IMR-90 (cell line): ENCODE measurements around the gene VPS26B.

Source experiments
- BHLHE40 ChIP-seq: fragments of 150-350 bp; IDR thresholded peaks from 2 replicates; pipeline ENCODE4 v1.6.1; 2016; ENCODE audit warnings: mild to moderate bottlenecking, low read depth, low read length
- CEBPB ChIP-seq: IDR thresholded peaks from 2 replicates; pipeline ENCODE4 v1.6.1; 2012; ENCODE audit warnings: low read depth, low read length, improper control_type of control experiment
- CHD1 ChIP-seq: IDR thresholded peaks from 2 replicates; pipeline ENCODE4 v1.6.1; 2012; ENCODE audit warnings: low read depth, low read length, improper control_type of control experiment
- MAZ ChIP-seq: IDR thresholded peaks from 2 replicates; pipeline ENCODE4 v1.6.1; 2012; ENCODE audit warnings: low read depth, mild to moderate bottlenecking, low read length, improper control_type of control experiment, moderate library complexity, borderline replicate concordance
- MXI1 ChIP-seq: IDR thresholded peaks from 2 replicates; pipeline ENCODE4 v1.6.1; 2012; ENCODE audit warnings: low read depth, mild to moderate bottlenecking, low read length, moderate library complexity, borderline replicate concordance
- POLR2A ChIP-seq: IDR thresholded peaks from 2 replicates; pipeline ENCODE4 v1.6.1; 2012; ENCODE audit warnings: mild to moderate bottlenecking, low read depth, low read length
- USF2 ChIP-seq: fragments of 150-350 bp; IDR thresholded peaks from 2 replicates; pipeline ENCODE4 v1.6.1; 2017; ENCODE audit warnings: mild to moderate bottlenecking, antibody characterized with exemption, low read length, low read depth
- TF ChIP-seq, protein P1 (sequence below): conservative IDR thresholded peaks from 2 replicates; pipeline ENCODE4 v1.5.1; 2012; ENCODE audit warnings: mild to moderate bottlenecking, low read depth, low read length, improper control_type of control experiment

- TF ChIP-seq, protein P1, sequence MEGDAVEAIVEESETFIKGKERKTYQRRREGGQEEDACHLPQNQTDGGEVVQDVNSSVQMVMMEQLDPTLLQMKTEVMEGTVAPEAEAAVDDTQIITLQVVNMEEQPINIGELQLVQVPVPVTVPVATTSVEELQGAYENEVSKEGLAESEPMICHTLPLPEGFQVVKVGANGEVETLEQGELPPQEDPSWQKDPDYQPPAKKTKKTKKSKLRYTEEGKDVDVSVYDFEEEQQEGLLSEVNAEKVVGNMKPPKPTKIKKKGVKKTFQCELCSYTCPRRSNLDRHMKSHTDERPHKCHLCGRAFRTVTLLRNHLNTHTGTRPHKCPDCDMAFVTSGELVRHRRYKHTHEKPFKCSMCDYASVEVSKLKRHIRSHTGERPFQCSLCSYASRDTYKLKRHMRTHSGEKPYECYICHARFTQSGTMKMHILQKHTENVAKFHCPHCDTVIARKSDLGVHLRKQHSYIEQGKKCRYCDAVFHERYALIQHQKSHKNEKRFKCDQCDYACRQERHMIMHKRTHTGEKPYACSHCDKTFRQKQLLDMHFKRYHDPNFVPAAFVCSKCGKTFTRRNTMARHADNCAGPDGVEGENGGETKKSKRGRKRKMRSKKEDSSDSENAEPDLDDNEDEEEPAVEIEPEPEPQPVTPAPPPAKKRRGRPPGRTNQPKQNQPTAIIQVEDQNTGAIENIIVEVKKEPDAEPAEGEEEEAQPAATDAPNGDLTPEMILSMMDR, result no peak
- TF ChIP-seq CEBPB, result no peak
- TF ChIP-seq MXI1, result no peak
- no peak for TF ChIP-seq BHLHE40
- TF ChIP-seq CHD1, result no peak
- TF ChIP-seq USF2, result no peak
- no peak for TF ChIP-seq POLR2A
- no peak for TF ChIP-seq MAZ
Measured at GRCh38 chr11:134275188-134275533, 50.7 kb downstream of the VPS26B start.
